HG03108 (cell line): ENCODE data around the gene MTHFSD.

Experiments
- ATAC-seq: cut with Tn5 transposase; IDR thresholded peaks from one replicate; pipeline ENCODE4 v1.9.1; 2021; ENCODE audit warnings: moderate library complexity; ENCODE audit not compliant: unreplicated experiment

MTHFSD gene

GRCh38 chr16:86553356-86553755 is 1.7 kb downstream of the MTHFSD start:
- no peak for ATAC-seq

- ATAC-seq = no peak
These were observed 4.8 kb downstream of the MTHFSD start for GRCh38 chr16:86550281-86550680.

GRCh38 chr16:86549893-86550190 is 5.2 kb downstream of the MTHFSD start:
- ATAC-seq = no peak

- ATAC-seq = no peak
These were observed 5.8 kb downstream of the MTHFSD start for GRCh38 chr16:86549076-86549892.

- ATAC-seq = no peak
These were observed 7.7 kb downstream of the MTHFSD start for GRCh38 chr16:86547286-86547685.

- no peak for ATAC-seq
These were observed 8.4 kb downstream of the MTHFSD start for GRCh38 chr16:86546638-86547013.

GRCh38 chr16:86545954-86546637 is 8.9 kb downstream of the MTHFSD start:
- no peak for ATAC-seq

- ATAC-seq = no peak
These were observed 9.6 kb downstream of the MTHFSD start for GRCh38 chr16:86545481-86545880.

- no peak for ATAC-seq
These were observed 12.0 kb downstream of the MTHFSD start for GRCh38 chr16:86542756-86543750.

- ATAC-seq = no peak
These were observed 13.5 kb downstream of the MTHFSD start for GRCh38 chr16:86541560-86541959.

- ATAC-seq = no peak
These were observed 14.1 kb downstream of the MTHFSD start for GRCh38 chr16:86540894-86541293.

- no peak for ATAC-seq
These were observed 16.7 kb downstream of the MTHFSD start for GRCh38 chr16:86538196-86538780.

- ATAC-seq = no peak
These were observed 17.5 kb downstream of the MTHFSD start for GRCh38 chr16:86537486-86537885.

- no peak for ATAC-seq
These were observed 18.4 kb downstream of the MTHFSD start for GRCh38 chr16:86536621-86537020.

GRCh38 chr16:86534779-86535615 is 20.0 kb downstream of the MTHFSD start:
- no peak for ATAC-seq

- ATAC-seq = no peak
These were observed 21.2 kb downstream of the MTHFSD start for GRCh38 chr16:86533767-86534351.

- ATAC-seq = no peak
These were observed 22.0 kb downstream of the MTHFSD start for GRCh38 chr16:86533076-86533475.

- ATAC-seq = no peak
These were observed 22.6 kb downstream of the MTHFSD start for GRCh38 chr16:86532526-86532815.

- ATAC-seq = no peak
These were observed 23.2 kb downstream of the MTHFSD start for GRCh38 chr16:86531641-86532525.
